Activated CD8-positive, alpha-beta memory T cell treated with anti-CD3 and anti-CD28 coated beads, Interleukin-2, amount 50 U/mL, for 24 hours (primary cell): ENCODE data around the gene SERINC5.
"Not testable (repeated sequence)": the region's sequence is repeated elsewhere in the genome, so short reads cannot be mapped to it uniquely, and the experiment has no call there.

ENCODE experiments used
- DNase-seq: peaks from one replicate; pipeline ENCODE4 v3.0.0-alpha.2; 2020; ENCODE audit errors: extremely low read depth

Gene SERINC5

DNA sequence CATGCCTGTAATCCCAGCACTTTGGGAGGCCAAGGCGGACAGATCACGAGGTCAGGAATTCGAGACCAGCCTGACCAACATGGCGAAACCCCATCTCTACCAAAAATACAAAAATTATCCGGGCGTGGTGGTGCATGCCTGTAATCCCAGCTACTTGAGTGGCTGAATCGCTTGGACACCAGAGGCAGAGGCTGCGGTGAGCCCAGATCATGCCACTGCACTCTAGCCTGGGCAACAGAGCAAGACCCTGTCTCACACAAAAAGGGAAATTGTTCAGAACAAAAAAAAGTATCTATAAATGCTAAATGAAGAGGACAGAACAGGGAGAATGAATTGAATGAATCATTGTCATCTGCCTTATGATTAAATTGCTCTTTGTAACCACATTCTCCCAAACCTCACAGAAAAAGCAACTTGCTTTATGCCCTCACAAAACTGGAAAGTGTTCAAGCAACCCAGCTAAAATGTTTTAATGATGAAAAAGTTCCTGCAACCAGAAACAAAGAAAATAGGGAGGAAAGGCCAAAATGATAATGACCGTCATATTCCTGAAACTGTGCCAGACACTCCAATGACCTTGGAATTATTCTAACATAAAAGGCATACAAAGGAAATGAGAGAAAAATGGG lies 83.7 kb downstream of the SERINC5 start:
- no peak for DNase-seq

DNA sequence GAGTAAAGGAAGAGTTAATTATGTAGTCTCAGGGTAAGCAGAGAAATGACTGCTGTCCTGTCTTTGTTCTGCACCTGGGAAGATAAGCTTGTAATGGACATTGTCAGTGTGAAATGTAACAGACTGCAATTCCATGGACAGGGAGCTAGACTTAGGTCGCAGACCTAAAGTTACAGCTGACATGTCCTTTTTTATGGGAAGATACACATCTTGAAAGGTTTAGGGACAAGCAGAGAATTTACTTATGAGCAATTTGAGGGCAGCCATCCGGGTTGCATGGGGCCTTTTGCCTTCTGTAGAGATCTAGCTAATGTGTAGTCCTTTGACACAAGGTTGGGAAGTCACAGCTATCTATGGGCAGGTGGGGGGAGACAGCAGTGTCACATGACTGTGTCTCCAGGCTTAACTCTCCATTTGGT lies 85.7 kb downstream of the SERINC5 start:
- DNase-seq, result no peak

DNA sequence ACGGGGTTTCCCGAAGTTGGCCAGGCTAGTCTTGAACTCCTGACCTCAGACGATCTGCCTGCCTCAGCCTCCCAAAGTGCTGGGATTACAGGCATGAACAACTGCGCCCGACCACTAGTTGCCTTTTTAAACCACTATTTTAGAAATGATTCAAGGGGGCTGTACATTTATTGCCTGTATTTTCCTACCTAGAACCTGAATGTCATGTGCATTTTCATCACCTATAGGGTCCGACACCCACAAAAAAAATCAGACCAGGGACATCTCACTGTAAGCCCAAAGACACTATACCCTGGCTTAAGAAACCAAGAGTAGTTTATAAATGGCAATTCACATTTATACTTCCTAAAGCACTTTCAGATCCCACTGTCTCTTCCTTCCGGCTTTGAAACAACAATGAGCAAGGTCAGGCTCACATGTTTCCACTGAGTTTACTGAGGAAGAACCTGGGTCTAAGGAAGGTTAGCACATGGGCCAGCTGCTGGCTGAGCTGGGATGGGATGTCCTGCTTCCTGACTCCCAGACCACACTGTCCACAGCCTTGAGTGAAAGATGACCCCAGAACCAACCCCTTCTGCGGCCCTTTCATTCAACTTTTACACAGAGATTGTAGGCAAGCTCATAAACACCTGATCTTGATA lies 87.3 kb downstream of the SERINC5 start:
- no peak for DNase-seq

DNA sequence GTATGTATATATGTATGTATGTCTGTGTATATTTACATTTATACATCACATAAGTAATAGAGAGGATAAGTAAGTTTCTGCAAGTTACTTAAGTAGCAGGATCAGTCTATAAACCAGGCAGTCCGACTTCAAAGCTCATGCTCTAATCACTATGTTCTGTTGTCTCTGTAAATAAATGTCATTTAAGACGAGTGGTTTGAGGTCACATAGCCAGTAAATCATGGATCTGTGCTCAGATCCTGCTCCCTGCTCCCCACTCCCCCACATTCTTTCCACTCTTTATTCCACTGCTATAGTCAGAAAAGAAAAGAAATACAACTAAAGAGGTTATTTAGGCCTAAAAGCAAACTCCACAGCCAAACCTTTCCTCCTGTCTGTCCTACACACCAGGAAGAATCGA lies 90.4 kb downstream of the SERINC5 start:
- DNase-seq, result no peak

DNA sequence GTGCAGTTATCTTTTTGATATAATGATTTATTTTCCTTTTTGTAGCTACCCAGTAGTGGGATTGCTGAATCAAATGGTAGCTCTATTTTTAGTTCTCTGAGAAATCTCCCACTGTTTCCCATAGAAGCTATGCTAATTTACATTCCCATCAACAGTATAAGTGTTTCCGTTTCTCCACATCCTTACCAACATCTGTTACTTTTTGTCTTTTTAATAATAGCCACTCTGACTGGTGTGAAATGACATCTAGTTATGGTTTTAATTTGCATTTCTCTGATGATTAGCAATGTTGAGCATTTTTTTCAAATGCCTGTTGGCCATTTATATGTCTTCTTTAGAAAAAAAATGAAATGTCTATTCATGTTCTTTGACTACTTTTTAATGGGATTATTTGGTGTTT lies 94.7 kb downstream of the SERINC5 start:
- DNase-seq, result no peak

DNA sequence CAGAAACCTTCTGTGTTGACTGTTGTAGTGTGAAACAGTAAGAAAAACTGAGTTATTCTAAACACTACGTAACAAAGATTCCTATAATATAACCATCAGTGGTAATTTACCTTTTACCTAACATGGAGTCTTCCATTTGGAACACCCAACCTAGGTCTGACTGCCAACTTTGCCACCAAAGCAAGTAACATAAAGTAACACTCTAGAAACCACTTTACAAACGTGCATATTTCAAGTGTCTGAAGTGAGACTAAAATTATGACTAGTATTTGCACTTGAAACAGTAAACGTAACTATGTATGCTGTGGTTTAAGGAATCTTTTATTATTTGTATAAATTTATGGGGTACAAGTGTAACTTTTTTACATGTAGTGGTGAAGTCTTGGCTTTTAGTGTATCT lies 95.6 kb downstream of the SERINC5 start:
- DNase-seq, result no peak

DNA sequence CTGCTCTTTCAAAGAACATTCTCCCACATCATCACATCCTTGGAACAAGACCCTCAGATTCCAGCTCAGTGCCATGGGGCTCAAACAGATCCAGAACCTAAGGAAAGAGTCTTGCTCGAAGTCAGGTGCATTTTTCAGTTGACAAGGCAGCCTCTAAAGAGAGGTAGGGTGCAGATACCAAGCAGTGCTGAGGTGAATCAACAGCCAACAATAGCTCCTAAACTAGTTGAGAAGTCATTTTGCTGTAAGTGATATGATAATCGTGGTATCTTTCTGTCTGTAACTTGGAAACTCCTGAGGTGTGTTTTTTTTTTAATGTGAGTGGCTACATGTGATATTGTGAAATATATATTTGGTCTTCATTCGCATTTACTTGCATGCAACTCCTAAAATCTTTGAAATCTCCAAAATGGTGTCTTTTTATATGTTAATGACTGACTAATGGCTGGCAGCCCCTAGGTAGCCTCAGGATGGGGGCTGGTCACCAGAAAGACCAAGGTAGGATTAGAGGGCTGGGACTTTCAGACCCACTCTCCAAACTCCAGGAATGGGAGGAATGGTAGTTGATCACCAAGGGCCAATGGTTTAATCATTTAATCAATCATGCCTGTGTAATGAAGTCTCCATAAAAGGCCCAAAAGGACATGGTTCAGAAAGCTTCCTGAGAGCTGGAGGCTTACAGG lies 96.6 kb downstream of the SERINC5 start:
- DNase-seq, result no peak

DNA sequence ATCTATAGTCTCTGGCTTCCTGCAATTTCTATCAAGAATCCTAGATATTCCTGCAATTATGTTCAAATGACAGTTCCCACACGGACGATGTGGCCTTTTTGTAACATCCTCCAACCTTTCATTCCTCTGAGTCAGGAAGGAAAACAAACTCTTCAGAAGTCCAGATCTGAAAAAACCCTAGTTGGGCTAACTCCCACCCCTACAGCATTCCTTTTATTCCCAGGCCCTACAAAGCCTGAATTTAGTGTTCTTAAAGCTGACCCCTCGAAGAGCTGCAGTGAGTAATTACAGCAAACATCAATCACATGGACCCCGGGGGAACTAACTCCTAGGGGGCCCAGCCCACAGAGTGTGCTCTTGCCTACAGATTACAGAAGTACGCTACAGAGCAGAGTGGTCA lies 99.7 kb downstream of the SERINC5 start:
- no peak for DNase-seq

DNA sequence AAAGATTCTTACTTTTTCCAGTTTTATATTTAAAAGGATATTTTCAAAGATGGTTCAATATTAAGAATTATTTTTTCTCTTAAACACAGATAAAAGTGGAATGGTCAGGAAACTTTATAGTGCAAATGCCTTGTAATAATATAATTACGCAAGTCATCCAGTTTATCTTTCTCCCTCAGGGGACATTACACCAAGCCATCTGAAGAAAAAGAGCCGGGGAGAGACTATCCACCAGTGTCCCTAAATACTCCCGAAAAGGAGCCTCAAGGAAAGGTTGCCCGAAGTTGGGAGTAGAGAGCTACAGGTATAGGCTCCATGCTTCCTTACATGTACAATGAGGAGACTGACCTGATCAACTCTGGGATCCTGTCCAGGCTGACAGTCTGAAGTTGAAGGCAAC lies 101.1 kb downstream of the SERINC5 start:
- DNase-seq, result no peak

DNA sequence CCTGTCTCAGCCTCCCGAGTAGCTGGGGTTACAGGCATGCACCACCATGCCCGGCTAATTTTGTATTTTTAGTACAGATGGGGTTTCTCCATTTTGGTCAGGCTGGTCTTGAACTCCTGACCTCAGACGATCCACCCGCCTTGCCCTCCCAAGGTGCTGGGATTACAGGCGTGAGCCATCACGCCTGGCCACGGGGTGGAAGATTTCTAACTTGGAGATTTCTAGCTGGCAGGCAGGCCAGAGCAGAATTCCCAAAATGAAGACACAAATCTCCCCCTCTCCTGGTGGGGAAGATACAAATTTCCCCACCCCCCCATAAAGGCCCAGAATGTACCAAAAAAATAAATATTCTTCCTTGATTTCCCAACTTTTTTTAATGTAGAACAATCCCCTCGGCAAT lies 101.6 kb downstream of the SERINC5 start:
- not testable (repeated sequence) for DNase-seq

DNA sequence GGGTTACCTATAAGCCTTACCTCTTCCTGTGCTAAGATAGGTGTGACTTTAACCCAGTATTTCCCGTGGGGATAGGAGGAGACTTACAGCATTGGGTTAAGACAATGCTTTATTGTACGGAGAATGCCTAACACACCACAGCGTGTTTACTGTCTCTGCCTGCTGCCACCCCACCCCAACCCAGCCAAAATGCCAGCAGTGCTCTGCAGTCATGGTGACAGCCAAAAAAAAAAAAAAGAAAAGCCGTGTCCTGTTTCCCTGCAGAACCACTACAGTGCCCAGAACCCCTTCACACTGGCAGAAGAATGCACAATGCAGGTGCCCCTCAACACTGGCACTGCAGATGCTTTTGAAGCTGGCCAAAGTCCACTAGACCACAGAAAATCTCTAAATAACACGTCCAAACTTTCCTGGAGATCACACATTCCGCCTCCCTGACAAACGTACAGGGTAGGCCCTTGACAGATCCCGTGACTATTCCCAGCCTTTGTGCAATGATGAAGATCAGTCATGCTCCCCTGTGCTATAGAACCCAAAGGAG lies 102.2 kb downstream of the SERINC5 start:
- DNase-seq, result no peak

DNA sequence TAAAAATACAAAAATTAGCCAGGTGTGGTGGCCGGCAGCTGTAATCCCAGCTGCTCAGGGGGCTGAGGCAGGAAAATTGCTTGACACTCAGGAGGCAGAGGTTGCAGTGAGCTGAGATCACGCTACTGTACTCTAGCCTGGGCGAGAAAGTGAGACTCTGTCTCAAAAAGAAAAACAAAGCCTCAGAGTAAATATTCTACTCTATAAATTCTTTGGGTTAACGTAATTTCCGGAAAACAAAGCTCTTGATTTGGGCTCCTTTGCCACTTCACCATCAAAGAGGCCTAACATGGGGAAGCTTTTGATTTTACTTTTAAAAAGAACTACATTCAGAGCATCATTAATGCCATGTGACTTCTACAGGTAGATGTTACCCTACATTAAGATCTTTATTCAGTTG lies 103.1 kb downstream of the SERINC5 start:
- no peak for DNase-seq

DNA sequence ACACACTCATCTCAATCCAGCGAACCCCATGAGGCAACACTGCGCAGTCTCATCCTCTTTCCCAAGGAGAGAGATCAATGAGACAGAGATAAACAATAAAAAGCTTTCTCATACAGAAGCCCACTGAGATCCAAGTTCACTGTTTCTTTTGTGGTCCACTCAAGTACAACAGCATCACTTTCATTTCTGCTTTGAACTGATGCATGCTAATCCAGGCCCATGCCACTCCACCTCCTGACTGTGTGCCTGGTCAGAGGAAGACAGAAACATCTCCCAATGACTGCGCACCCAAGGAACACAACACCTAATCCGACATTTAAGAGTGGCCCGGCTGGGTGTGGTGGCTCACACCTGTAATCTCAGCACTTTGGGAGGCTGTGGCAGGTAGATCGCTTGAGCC lies 104.0 kb downstream of the SERINC5 start:
- DNase-seq, result no peak

DNA sequence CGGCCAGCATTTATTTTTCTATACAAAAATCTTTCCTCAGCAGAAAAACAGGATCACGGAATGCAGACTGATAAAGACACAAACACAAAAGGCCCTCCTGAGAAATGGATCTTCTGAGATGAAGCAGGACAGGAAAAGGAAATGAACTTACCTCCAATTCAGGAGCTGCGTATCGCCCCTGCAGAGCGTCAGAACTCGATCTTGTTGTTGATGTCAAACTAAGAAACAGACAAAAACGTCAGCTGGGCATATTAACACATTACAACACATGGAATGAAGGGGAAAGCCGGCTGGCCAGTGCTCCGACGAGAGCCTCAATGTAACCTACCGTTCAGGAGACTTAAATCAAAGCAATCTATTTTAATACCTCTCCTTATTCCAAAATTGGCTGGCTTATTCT lies 105.1 kb downstream of the SERINC5 start:
- no peak for DNase-seq

DNA sequence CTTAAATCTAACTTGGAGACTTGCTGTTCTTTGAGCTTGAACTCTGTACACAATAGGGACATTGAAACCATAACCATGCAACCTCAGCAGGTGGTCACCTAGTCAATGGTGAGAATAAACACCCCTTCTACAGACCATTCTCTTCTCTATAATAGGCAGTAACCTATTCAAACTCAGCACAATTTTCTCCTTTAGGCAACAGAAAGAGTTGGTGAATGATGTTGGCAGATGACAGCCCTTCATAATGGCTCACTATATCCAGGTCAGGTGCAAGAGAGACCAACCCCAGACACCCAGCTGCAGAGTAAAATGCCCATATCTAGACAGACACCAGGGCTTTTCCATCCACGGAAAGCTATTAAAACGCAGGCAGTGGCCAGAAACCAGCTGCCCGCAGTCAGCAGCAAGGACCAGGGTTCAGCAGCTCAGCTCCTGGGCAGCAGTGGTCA lies 106.7 kb downstream of the SERINC5 start:
- DNase-seq, result no peak

DNA sequence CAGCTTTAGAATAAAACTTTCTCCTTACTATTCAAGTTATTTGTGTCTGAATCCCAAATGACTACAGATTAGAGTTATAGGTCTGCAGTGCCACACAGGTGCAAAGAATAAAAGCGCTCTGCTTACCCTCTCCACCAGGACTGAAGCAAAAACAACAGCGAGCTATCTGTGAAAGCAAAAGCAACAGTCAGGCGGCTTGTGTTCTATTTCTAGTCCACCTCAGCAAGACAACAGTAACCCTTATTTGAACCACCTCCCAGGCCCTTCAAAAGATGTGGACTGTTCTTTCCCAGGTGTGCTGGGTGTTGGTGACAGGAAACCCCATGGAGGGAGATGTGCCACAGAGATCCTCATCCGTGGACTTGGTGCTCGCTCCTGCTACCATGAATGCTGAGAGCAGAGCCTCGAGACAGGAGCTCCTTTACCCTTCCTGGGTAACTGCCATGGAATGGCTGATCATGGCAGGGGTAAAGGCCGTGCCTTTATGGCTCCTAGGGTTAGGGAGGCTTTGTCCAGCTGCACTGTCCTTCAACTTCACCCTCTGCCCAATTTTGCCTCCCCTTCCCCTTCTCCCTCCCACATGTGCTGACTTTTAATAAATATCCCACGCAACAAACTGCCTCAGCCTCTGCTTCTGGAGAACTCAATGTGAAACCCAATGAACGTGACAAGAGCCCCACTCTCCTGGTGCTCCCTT lies 108.6 kb downstream of the SERINC5 start:
- DNase-seq, result no peak

DNA sequence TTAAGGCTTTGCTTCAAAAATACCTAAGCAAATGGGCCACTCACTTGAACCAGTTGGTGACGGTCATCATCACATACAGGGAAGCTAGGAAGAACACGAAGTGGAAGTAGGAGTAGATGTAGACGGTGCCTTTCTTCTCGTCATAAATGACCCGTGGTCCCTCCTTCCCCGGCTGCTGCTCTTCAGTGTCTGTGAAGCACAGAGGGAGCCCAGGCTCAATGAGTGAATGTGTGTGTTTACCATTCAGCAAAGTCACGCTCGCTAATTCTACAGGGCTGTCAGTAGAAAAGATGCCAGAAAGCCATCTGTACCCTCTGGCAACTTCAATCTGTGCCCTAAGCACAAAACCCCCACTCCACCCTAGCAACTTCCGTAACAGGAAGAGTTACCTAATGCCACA lies 109.8 kb downstream of the SERINC5 start:
- DNase-seq, result no peak

DNA sequence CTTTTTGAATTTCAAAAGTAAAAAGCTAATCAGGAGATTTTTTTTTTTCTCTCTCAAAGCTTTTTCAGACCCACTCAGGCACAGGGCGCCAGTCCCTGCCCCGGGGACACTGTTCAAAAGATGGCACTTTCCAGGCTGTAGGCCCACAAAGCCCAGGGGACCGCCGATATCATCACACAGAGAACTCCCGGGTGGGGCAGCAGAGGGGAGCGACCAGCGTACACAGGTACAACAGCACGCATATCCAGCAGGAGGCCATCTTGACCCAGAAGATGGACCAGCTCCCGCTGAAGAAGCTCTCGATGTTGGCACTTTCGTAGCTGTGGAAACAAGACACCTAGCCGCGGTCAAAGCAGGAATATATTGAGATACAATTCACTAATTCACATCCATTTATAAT lies 112.4 kb downstream of the SERINC5 start:
- DNase-seq, result no peak

DNA sequence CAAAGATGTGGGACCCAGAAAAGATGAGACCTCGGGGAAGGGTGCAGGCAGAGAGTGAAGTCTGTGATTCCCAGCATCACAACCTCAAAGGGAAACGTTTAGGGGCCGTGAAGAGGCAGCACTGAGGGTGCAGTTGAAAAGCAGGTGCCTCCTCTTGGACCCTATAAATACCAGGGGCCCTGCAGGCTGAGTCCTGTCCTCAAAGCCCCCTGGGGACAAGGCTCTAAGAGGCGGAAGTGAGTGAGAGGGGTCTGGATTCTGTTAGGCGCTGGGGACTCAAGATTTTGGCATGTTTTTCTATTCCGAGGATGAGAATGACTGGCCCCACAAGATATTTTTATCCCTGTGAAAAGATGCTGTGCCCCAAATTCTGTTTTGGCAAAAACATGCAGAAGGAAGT lies 112.9 kb downstream of the SERINC5 start:
- no peak for DNase-seq

DNA sequence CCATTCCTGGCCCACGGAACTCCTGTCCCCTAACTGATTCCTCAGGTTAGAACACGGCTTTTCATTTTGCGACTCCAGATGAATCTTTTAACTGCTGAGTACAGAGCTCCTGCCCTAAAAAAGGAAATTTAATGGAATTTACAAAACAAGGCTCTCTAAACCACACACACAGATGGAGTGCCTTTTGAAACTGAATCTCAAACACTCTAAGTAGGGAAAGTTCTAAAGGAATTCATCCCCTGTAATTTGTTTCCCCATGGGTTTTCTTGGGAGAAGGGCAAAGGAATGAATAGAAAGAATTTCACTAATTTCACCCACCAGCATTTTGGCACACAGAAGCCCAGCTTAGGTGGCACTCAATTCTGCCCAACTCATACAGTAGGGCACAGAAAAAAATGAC lies 114.2 kb downstream of the SERINC5 start:
- no peak for DNase-seq

DNA sequence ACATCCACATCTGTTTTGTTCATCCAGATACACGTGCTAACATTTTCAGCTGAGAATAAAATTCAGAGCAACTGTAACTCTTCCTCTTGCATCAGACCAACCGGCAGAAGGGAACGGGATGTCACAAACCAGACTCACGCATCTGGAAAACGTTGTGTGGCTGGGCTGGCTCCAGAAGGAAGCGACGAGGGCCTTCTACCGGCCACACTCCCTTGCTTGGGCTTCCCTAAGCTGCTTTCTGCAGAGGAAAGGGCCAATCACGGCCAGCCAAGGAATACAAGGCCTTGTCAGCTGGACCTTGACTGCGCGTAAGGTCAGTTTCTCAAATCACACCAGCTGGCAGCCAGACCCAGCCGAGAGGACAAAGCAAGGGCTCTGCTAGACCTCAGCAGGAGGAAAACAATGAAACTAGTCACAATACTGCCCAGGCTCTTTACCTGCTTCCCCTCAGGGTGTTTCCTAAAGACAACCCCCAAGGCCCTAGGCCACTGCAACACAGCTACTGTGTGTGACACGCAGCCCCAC lies 114.6 kb downstream of the SERINC5 start:
- no peak for DNase-seq

DNA sequence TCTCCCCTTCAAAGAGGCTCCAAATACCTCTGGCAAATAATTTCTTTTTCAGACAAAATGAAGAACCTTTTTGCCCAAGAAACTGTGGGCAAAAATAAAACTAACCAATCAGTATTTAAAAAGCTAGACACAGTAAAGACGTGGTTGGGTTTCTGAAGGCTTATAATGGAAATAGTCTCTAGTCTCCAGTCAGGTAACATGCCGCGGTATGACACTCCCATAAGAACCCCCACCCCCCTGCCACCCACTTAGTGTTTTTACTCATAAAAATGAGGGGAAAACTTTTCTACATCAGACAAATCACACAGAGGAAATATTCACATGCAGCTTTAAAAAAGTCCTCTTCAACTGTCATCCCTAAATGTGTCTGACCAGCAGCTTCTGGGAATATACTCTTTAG lies 115.4 kb downstream of the SERINC5 start:
- DNase-seq, result peak; percentile 35
